ENCODE results near the gene CDH4.

Gene CDH4

GRCh38 chr20:61285691-61286090, 33.6 kb downstream of the CDH4 start:
- no peak for DNase-seq

GRCh38 chr20:61287583-61288275, 35.7 kb downstream of the CDH4 start:
- DNase-seq: no peak

- no peak for DNase-seq
Observed at GRCh38 chr20:61288331-61288784, 36.3 kb downstream of the CDH4 start.

GRCh38 chr20:61289166-61289565, 37.1 kb downstream of the CDH4 start:
- no peak for DNase-seq

GRCh38 chr20:61290721-61291120, 38.7 kb downstream of the CDH4 start:
- no peak for DNase-seq

GRCh38 chr20:61291166-61291829, 39.2 kb downstream of the CDH4 start:
- DNase-seq: no peak

- no peak for DNase-seq
Observed at GRCh38 chr20:61292391-61292790, 40.3 kb downstream of the CDH4 start.

GRCh38 chr20:61292821-61293612, 41.0 kb downstream of the CDH4 start:
- DNase-seq: no peak

- DNase-seq: no peak
Observed at GRCh38 chr20:61293951-61294350, 41.9 kb downstream of the CDH4 start.

GRCh38 chr20:61295249-61295648, 43.2 kb downstream of the CDH4 start:
- DNase-seq: no peak

GRCh38 chr20:61295682-61296628, 43.9 kb downstream of the CDH4 start:
- DNase-seq: no peak

GRCh38 chr20:61296629-61297019, 44.6 kb downstream of the CDH4 start:
- DNase-seq: no peak

- no peak for DNase-seq
Observed at GRCh38 chr20:61297491-61297890, 45.4 kb downstream of the CDH4 start.

- DNase-seq: no peak
Observed at GRCh38 chr20:61297986-61298385, 45.9 kb downstream of the CDH4 start.

GRCh38 chr20:61298661-61299060, 46.6 kb downstream of the CDH4 start:
- DNase-seq: no peak

GRCh38 chr20:61299104-61299503, 47.0 kb downstream of the CDH4 start:
- no peak for DNase-seq

- no peak for DNase-seq
Observed at GRCh38 chr20:61299618-61300017, 47.6 kb downstream of the CDH4 start.

GRCh38 chr20:61300293-61300692, 48.2 kb downstream of the CDH4 start:
- DNase-seq: no peak

- no peak for DNase-seq
Observed at GRCh38 chr20:61300709-61301108, 48.6 kb downstream of the CDH4 start.

- no peak for DNase-seq
Observed at GRCh38 chr20:61301711-61302525, 49.9 kb downstream of the CDH4 start.

GRCh38 chr20:61303217-61303616, 51.2 kb downstream of the CDH4 start:
- DNase-seq: no peak

- no peak for DNase-seq
Observed at GRCh38 chr20:61303675-61304074, 51.6 kb downstream of the CDH4 start.

Measured in activated CD8-positive, alpha-beta memory T cell treated with anti-CD3 and anti-CD28 coated beads for 24 hours (primary cell).